Activated CD4-positive, alpha-beta T cell treated with anti-CD3 and anti-CD28 coated beads, Interleukin-2, Interleukin-6, amounts not matched to agents 100 ng/mL and 50 ng/mL, durations not matched to agents 16 hours and 8 hours (primary cell): ENCODE results near the gene ZNF76.

Experiments used
- DNase-seq: peaks from one replicate; pipeline ENCODE4 v3.0.0-alpha.2; 2020

ZNF76 gene

GRCh38 chr6:35238843-35239289 is 20.7 kb upstream of the ZNF76 start:
- DNase-seq: no peak

GRCh38 chr6:35239581-35239980 is 20.0 kb upstream of the ZNF76 start:
- no peak for DNase-seq

- peak; percentile 82 for DNase-seq
Measured at GRCh38 chr6:35240838-35241801, 18.4 kb upstream of the ZNF76 start.

- DNase-seq: no peak
Measured at GRCh38 chr6:35242486-35242885, 17.0 kb upstream of the ZNF76 start.

GRCh38 chr6:35242906-35243305 is 16.6 kb upstream of the ZNF76 start:
- no peak for DNase-seq

GRCh38 chr6:35243386-35243958 is 16.1 kb upstream of the ZNF76 start:
- DNase-seq: no peak

GRCh38 chr6:35244551-35244950 is 15.0 kb upstream of the ZNF76 start:
- DNase-seq: no peak

GRCh38 chr6:35247642-35248231 is 11.8 kb upstream of the ZNF76 start:
- DNase-seq: peak; percentile 51

GRCh38 chr6:35248300-35248699 is 11.2 kb upstream of the ZNF76 start:
- peak; percentile 17 for DNase-seq

- DNase-seq: no peak
Measured at GRCh38 chr6:35248965-35249364, 10.6 kb upstream of the ZNF76 start.

- no peak for DNase-seq
Measured at GRCh38 chr6:35251949-35252348, 7.6 kb upstream of the ZNF76 start.

- DNase-seq: no peak
Measured at GRCh38 chr6:35253249-35253648, 6.3 kb upstream of the ZNF76 start.

GRCh38 chr6:35258336-35258735 is 1.2 kb upstream of the ZNF76 start:
- no peak for DNase-seq

GRCh38 chr6:35258858-35259193 is 709 bp upstream of the ZNF76 start:
- DNase-seq: peak; percentile 39

- peak; percentile 83 for DNase-seq
Measured at GRCh38 chr6:35259948-35260590, 534 bp downstream of the ZNF76 start.

GRCh38 chr6:35260591-35261570 is 1.3 kb downstream of the ZNF76 start:
- no peak for DNase-seq

GRCh38 chr6:35262596-35262995 is 3.1 kb downstream of the ZNF76 start:
- no peak for DNase-seq

GRCh38 chr6:35264550-35265274 is 5.2 kb downstream of the ZNF76 start:
- DNase-seq: no peak

GRCh38 chr6:35265523-35265922 is 6.0 kb downstream of the ZNF76 start:
- DNase-seq: no peak

GRCh38 chr6:35267446-35267845 is 7.9 kb downstream of the ZNF76 start:
- no peak for DNase-seq

- no peak for DNase-seq
Measured at GRCh38 chr6:35267897-35268296, 8.4 kb downstream of the ZNF76 start.

GRCh38 chr6:35272005-35272404 is 12.5 kb downstream of the ZNF76 start:
- DNase-seq: no peak
